NCI-H2107 treated with DMSO at 0.1 percent for 48 hours (cell line): Measurements from ENCODE around the gene TBC1D9B.
"Not testable (repeated sequence)": the region's sequence is repeated elsewhere in the genome, so short reads cannot be mapped to it uniquely, and the experiment has no call there.

Experiments used
- DNase-seq: peaks from one replicate; lab custom pipeline; 2025; ENCODE audit not compliant: unreplicated experiment; lab: John Stamatoyannopoulos, UW

The TBC1D9B gene

GRCh38 chr5:179840321-179840720, 67.4 kb downstream of the TBC1D9B start:
- DNase-seq: no peak

GRCh38 chr5:179839328-179840256, 68.1 kb downstream of the TBC1D9B start:
- DNase-seq: no peak

- no peak for DNase-seq
Observed at GRCh38 chr5:179837076-179838011, 70.4 kb downstream of the TBC1D9B start.

GRCh38 chr5:179836225-179837019, 71.3 kb downstream of the TBC1D9B start:
- no peak for DNase-seq

GRCh38 chr5:179834871-179835270, 72.8 kb downstream of the TBC1D9B start:
- not testable (repeated sequence) for DNase-seq

GRCh38 chr5:179834120-179834519, 73.6 kb downstream of the TBC1D9B start:
- DNase-seq: no peak

GRCh38 chr5:179833709-179834070, 74.0 kb downstream of the TBC1D9B start:
- no peak for DNase-seq

- DNase-seq: no peak
Observed at GRCh38 chr5:179833056-179833708, 74.5 kb downstream of the TBC1D9B start.

- DNase-seq: no peak
Observed at GRCh38 chr5:179832039-179832745, 75.5 kb downstream of the TBC1D9B start.

GRCh38 chr5:179830818-179831468, 76.8 kb downstream of the TBC1D9B start:
- no peak for DNase-seq

GRCh38 chr5:179829732-179830435, 77.8 kb downstream of the TBC1D9B start:
- no peak for DNase-seq

- no peak for DNase-seq
Observed at GRCh38 chr5:179828756-179829421, 78.8 kb downstream of the TBC1D9B start.

GRCh38 chr5:179827680-179828079, 80.0 kb downstream of the TBC1D9B start:
- DNase-seq: no peak

- DNase-seq: no peak
Observed at GRCh38 chr5:179825655-179826182, 82.0 kb downstream of the TBC1D9B start.

GRCh38 chr5:179824745-179825112, 83.0 kb downstream of the TBC1D9B start:
- no peak for DNase-seq

GRCh38 chr5:179823937-179824744, 83.6 kb downstream of the TBC1D9B start:
- DNase-seq: no peak

- DNase-seq: no peak
Observed at GRCh38 chr5:179822444-179822990, 85.2 kb downstream of the TBC1D9B start.
